Central memory CD8-positive, alpha-beta T cell (primary cell): ENCODE data around the gene ENPP5.

Experiments
- ATAC-seq: fragments of 150-1000 bp; cut with Tn5 transposase; replicated peaks from 2 replicates; pipeline ENCODE4 v1.10.0; 2022; ENCODE audit warnings: mild to moderate bottlenecking, moderate FRiP score, moderate number of reproducible peaks; ENCODE audit not compliant: poor library complexity, severe bottlenecking; ENCODE audit errors: extremely low read depth
- DNase-seq, 2 donors: peaks; one replicate each; pipeline ENCODE4 v3.0.0; 2021; ENCODE audit warnings: low spot score in 2 of 2
- H3K27ac Mint-ChIP-seq: one replicate; pipeline ENCODE4 v1.8.0; 2022; ENCODE audit warnings: low read depth, mild to moderate bottlenecking, moderate library complexity, mixed read lengths
- H3K27me3 Mint-ChIP-seq: one replicate; pipeline ENCODE4 v1.8.0; 2022; ENCODE audit warnings: mixed read lengths
- H3K36me3 Mint-ChIP-seq: one replicate; pipeline ENCODE4 v1.8.0; 2022; ENCODE audit warnings: mild to moderate bottlenecking, moderate library complexity, mixed read lengths; ENCODE audit not compliant: insufficient read depth
- H3K4me1 Mint-ChIP-seq: one replicate; pipeline ENCODE4 v1.8.0; 2022; ENCODE audit warnings: mixed read lengths
- H3K4me3 Mint-ChIP-seq: one replicate; pipeline ENCODE4 v1.8.0; 2022; ENCODE audit warnings: mild to moderate bottlenecking, moderate library complexity, mixed read lengths
- H3K9me3 Mint-ChIP-seq: one replicate; pipeline ENCODE4 v1.8.0; 2022; ENCODE audit warnings: mixed read lengths

Gene ENPP5

GRCh38 chr6:46170357-46171289 is at the start of gene ENPP5:
ENPP5 (minus strand) TSS chr6:46170980; CDS start chr6:46168262, 2,718 bp downstream.
- Mint-ChIP-seq H3K36me3 (peaks cover 11% of the 10 kb centered on the region), H3K9me3 (no peaks in the 10 kb centered on the region), H3K27ac (peak within 1 kb of the TSS; percentile 71), H3K4me3 (peak within 1 kb of the TSS; percentile 90), H3K27me3 (no peaks in the 10 kb centered on the region), H3K4me1 (peaks cover 49% of the 10 kb centered on the region)
- ATAC-seq (peak; percentile 74), DNase-seq (peak; percentile 58 to 61)

- no peaks in the 10 kb centered on the region for H3K27me3 Mint-ChIP-seq
- no peak for DNase-seq
- H3K36me3 Mint-ChIP-seq: no peaks in the 10 kb centered on the region
- no peaks in the 10 kb centered on the region for H3K4me1 Mint-ChIP-seq
- no peaks in the 10 kb centered on the region for H3K9me3 Mint-ChIP-seq
- no peak overlapping the region for H3K27ac Mint-ChIP-seq
- no peak for ATAC-seq
- no peak overlapping the region for H3K4me3 Mint-ChIP-seq
Measured at GRCh38 chr6:46219661-46220060, 48.9 kb upstream of the ENPP5 start.

DNA sequence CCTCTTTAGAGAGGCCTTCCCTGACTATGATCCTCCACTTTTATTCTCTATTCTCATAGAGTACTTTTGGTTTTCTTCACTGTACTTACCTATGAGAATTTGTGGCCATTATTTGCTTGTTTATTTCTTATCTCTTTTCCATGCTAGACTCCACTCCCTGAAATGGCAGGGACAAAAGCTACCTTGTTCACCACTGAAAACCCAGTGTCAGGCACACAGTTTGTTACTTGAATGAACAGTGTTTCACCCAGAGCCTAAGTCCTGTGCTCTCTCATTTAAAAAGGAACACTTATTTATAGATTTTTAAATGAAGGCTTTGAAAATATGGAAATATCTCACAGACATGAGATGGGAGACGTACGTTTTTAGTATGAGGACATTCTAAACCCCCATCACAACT is 47.7 kb upstream of the ENPP5 start:
- Mint-ChIP-seq H3K27me3 (no peaks in the 10 kb centered on the region), H3K4me1 (no peaks in the 10 kb centered on the region), H3K9me3 (no peaks in the 10 kb centered on the region), H3K4me3 (no peak overlapping the region), H3K36me3 (no peaks in the 10 kb centered on the region), H3K27ac (no peak overlapping the region)
- ATAC-seq: no peak
- no peak for DNase-seq

DNA sequence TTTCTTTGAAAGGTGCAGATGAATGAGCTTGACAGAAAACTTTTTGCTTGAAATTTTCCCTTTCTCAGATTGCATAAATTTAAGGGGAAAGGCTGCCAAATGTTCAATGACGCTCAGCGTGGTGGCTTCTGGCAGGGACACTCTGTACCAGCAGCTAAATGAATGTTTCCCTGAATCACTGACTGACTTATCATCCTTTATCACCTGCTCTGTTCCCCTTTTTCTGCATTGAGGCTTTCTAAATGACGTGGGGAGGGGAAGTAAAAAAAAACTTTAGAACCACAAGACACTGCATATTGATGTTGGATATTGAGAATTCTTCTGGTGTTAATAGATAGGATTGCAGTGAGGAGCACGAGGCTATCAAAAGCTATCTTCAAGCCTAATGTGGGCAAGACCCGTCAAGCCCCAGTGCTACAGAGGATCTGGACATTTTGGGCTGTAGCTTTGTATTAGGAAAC is 46.9 kb upstream of the ENPP5 start:
- DNase-seq: no peak
- H3K27ac Mint-ChIP-seq: no peak overlapping the region
- H3K36me3 Mint-ChIP-seq: no peaks in the 10 kb centered on the region
- H3K4me1 Mint-ChIP-seq: no peaks in the 10 kb centered on the region
- no peak for ATAC-seq
- H3K27me3 Mint-ChIP-seq: no peaks in the 10 kb centered on the region
- H3K4me3 Mint-ChIP-seq: no peak overlapping the region
- no peaks in the 10 kb centered on the region for H3K9me3 Mint-ChIP-seq

DNA sequence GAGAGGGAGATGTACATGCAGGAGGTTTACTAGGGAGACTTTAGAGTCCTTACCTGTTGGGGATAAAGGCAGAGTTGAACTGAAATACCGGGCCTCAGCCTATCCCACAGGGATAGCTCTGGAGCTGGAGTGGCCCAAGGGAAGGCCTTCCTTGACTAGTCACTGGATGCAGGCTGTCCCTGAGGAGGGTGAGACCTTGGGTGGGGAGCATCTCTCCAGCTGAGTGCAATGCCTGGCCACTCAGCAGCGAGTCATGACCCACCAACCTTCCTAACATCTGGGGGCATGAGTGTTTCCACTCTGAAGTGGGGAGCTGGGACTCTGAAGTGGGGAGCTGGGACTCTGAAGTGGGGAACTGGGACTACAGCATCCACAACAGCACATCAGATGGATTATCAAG is 46.1 kb upstream of the ENPP5 start:
- no peaks in the 10 kb centered on the region for H3K36me3 Mint-ChIP-seq
- H3K9me3 Mint-ChIP-seq: no peaks in the 10 kb centered on the region
- no peak overlapping the region for H3K4me3 Mint-ChIP-seq
- DNase-seq (no peak), ATAC-seq (no peak)
- H3K27me3 Mint-ChIP-seq: no peaks in the 10 kb centered on the region
- no peaks in the 10 kb centered on the region for H3K4me1 Mint-ChIP-seq
- no peak overlapping the region for H3K27ac Mint-ChIP-seq

- ATAC-seq (no peak), DNase-seq (no peak)
- H3K4me3 Mint-ChIP-seq: no peak overlapping the region
- H3K9me3 Mint-ChIP-seq: no peaks in the 10 kb centered on the region
- no peak overlapping the region for H3K27ac Mint-ChIP-seq
- no peaks in the 10 kb centered on the region for H3K36me3 Mint-ChIP-seq
- H3K27me3 Mint-ChIP-seq: no peaks in the 10 kb centered on the region
- no peaks in the 10 kb centered on the region for H3K4me1 Mint-ChIP-seq
Measured at GRCh38 chr6:46215777-46216176, 45.0 kb upstream of the ENPP5 start.

DNA sequence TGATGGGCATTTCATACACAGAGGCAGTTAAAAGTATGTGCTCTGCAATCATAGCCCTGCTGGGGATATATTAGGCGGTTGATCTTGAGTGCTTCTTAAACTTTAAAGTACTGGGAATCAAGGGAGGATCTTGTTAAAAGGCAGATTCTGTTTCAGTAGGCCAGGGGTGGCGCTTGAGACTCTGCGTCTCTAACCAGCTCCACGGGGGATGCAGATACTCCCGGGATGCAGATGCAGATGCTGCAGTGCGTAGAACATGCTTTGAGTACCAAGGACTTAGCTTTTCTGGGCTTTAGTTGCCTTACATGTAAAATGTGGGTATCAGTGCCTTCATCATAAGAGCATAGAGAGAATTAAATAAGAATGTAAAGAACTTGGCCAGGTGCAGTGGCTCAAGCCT is 44.4 kb upstream of the ENPP5 start:
- Mint-ChIP-seq H3K4me3 (no peak overlapping the region), H3K27ac (no peak overlapping the region), H3K9me3 (no peaks in the 10 kb centered on the region), H3K4me1 (no peaks in the 10 kb centered on the region), H3K36me3 (no peaks in the 10 kb centered on the region), H3K27me3 (no peaks in the 10 kb centered on the region)
- DNase-seq (no peak), ATAC-seq (no peak)

- no peaks in the 10 kb centered on the region for H3K36me3 Mint-ChIP-seq
- H3K9me3 Mint-ChIP-seq: no peaks in the 10 kb centered on the region
- no peak overlapping the region for H3K4me3 Mint-ChIP-seq
- DNase-seq: no peak
- no peak overlapping the region for H3K27ac Mint-ChIP-seq
- ATAC-seq: no peak
- H3K4me1 Mint-ChIP-seq: no peaks in the 10 kb centered on the region
- no peaks in the 10 kb centered on the region for H3K27me3 Mint-ChIP-seq
Measured at GRCh38 chr6:46211917-46212316, 41.1 kb upstream of the ENPP5 start.

- Mint-ChIP-seq H3K27ac (no peak overlapping the region), H3K4me1 (no peaks in the 10 kb centered on the region), H3K4me3 (no peak overlapping the region), H3K27me3 (no peaks in the 10 kb centered on the region), H3K9me3 (no peaks in the 10 kb centered on the region), H3K36me3 (no peaks in the 10 kb centered on the region)
- ATAC-seq (no peak), DNase-seq (no peak)
Measured at GRCh38 chr6:46210294-46210693, 39.5 kb upstream of the ENPP5 start.

DNA sequence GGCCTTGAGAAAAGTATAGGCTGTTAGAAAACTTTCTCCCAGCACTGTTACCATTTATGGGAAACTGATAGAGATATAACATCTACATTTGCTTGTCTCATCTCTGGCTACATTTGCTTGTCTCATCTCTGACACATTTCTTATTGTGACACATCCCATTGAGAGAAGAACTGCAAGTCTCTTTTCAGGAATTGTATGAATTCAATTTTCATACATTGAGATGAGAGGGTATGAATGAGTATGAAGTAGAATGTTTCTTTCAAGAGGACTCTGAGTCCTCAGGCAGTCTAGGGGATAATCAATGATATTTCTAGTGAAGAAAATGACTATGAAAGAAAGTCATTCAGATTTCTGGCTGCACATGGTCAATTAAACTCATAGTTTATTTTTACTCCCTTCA is 37.5 kb upstream of the ENPP5 start:
- Mint-ChIP-seq H3K4me1 (no peaks in the 10 kb centered on the region), H3K36me3 (no peaks in the 10 kb centered on the region), H3K27ac (no peak overlapping the region), H3K4me3 (no peak overlapping the region), H3K27me3 (no peaks in the 10 kb centered on the region), H3K9me3 (no peaks in the 10 kb centered on the region)
- DNase-seq: no peak
- no peak for ATAC-seq

GRCh38 chr6:46207174-46207573 is 36.4 kb upstream of the ENPP5 start:
- no peaks in the 10 kb centered on the region for H3K27me3 Mint-ChIP-seq
- H3K27ac Mint-ChIP-seq: no peak overlapping the region
- no peak overlapping the region for H3K4me3 Mint-ChIP-seq
- H3K9me3 Mint-ChIP-seq: no peaks in the 10 kb centered on the region
- H3K36me3 Mint-ChIP-seq: no peaks in the 10 kb centered on the region
- ATAC-seq: no peak
- DNase-seq: no peak
- no peaks in the 10 kb centered on the region for H3K4me1 Mint-ChIP-seq

DNA sequence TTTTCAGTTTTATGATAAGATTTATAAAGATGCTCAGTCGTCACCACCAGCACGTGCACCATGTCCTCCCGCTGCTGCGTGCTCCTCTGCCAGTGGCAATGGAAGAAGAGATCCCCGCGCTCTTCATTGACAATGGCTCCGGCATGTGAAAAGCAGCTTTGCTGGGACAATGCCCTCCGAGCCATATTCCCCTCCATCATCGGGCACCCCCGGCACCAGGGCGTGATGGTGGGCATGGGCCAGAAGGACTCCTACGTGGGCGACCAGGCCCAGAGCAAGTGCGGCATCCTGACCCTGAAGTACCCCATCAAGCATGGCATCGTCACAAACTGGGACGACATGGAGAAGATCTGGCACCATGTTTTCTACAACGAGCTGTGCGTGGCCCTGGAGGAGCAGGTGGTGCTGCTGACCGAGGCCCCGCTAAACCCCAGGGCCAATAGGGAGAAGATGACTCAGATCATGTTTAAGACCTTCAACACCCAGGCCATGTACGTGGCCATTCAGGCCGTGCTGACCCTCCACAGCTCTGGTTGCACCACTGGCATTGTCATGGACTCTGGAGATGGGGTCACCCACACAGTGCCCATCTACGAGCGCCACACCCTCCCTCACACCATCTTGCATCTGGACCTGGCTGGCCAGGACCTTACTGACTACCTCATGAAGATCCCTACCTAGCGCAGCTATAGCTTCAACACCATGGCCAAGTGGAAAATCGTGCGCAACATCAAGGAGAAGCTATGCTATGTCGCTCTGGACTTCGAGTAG is 34.3 kb upstream of the ENPP5 start:
- no peaks in the 10 kb centered on the region for H3K9me3 Mint-ChIP-seq
- H3K4me1 Mint-ChIP-seq: no peaks in the 10 kb centered on the region
- DNase-seq (no peak), ATAC-seq (no peak)
- H3K27ac Mint-ChIP-seq: no peak overlapping the region
- H3K4me3 Mint-ChIP-seq: no peak overlapping the region
- no peaks in the 10 kb centered on the region for H3K36me3 Mint-ChIP-seq
- no peaks in the 10 kb centered on the region for H3K27me3 Mint-ChIP-seq
